MCF 10A (cell line): ENCODE results near the gene ELMO3. TPM values are rescaled to one million over a fixed set of nuclear protein-coding genes. Genes with fewer than 3 reads are reported as not detected.

Experiments used
- BruUV-seq: library from RNA; stranded (reverse); fragments of 400-500 nt; replicated peaks from 2 replicates; lab custom pipeline; 2021; lab: Mats Ljungman, UMichigan
- CTCF ChIA-PET: fragments of 300-600 bp; sonication (Branson Sonifier 250); formaldehyde crosslinking; extraction: SDS; loops from one replicate; lab custom pipeline; 2021; ENCODE audit warnings: antibody characterized with exemption, inconsistent platforms; lab: Yijun Ruan, JAX
- POLR2A ChIA-PET: fragments of 300-600, 350-650 bp; sonication (Branson Sonifier 250); formaldehyde crosslinking; extraction: SDS; loops from one replicate; lab custom pipeline; 2020; ENCODE audit warnings: antibody characterized with exemption, inconsistent platforms; lab: Yijun Ruan, JAX
- DNase-seq: peaks from one replicate; pipeline ENCODE4 v3.0.0-alpha.2; 2018; ENCODE audit not compliant: unreplicated experiment
- H3K27ac Mint-ChIP-seq: one replicate; pipeline ENCODE4 v1.8.0; 2022; ENCODE audit warnings: mild to moderate bottlenecking, low read depth, mixed read lengths; ENCODE audit not compliant: unreplicated experiment
- H3K27me3 Mint-ChIP-seq: one replicate; pipeline ENCODE4 v1.8.0; 2022; ENCODE audit warnings: mixed read lengths; ENCODE audit not compliant: insufficient read depth, unreplicated experiment
- H3K36me3 Mint-ChIP-seq: one replicate; pipeline ENCODE4 v1.8.0; 2022; ENCODE audit warnings: mild to moderate bottlenecking, moderate library complexity, mixed read lengths; ENCODE audit not compliant: insufficient read depth, unreplicated experiment
- H3K4me1 Mint-ChIP-seq: one replicate; pipeline ENCODE4 v1.8.0; 2022; ENCODE audit warnings: mixed read lengths; ENCODE audit not compliant: insufficient read depth, unreplicated experiment
- H3K4me3 Mint-ChIP-seq: one replicate; pipeline ENCODE4 v1.8.0; 2022; ENCODE audit warnings: mild to moderate bottlenecking, moderate library complexity, mixed read lengths; ENCODE audit not compliant: unreplicated experiment
- H3K9me3 Mint-ChIP-seq: one replicate; pipeline ENCODE4 v1.8.0; 2022; ENCODE audit warnings: mixed read lengths; ENCODE audit not compliant: unreplicated experiment
- CTCF ChIP-seq: fragments of 200-600 bp; IDR thresholded peaks from one replicate; pipeline ENCODE4 v1.8.0; 2022; ENCODE audit warnings: antibody characterized with exemption, mild to moderate bottlenecking; ENCODE audit not compliant: unreplicated experiment
- intact Hi-C: fragments of 100-400 bp; cut with micrococcal nuclease; formaldehyde crosslinking; loops from 2 replicates; pipeline ENCODE4 v1.14.1; 2022
- total RNA-seq: library from RNA; stranded (reverse); gene quantifications from 2 replicates; pipeline ENCODE4 v1.2.3, GENCODE V29; 2022

The ELMO3 gene
- total RNA-seq, 1 experiment from 2014 or later, result 12.0 TPM

- BruUV-seq, result no TSS peak
- DNase-seq, result peak; percentile 81
- H3K4me1 Mint-ChIP-seq, result peaks cover 28% of the 10 kb centered on the region
- no peak for TF ChIP-seq CTCF
- peak overlapping the region; percentile 66 for H3K27ac Mint-ChIP-seq
- ChIA-PET CTCF (interaction anchor here (0.5 to 4.4 kb wide), 8 partner anchors 10 to 312 kb away, joined by 3 to 29 read pairs (median 3); partner anchors contain the start of genes ELMO3 and TMEM208), POLR2A (interaction anchor here (0.7 to 9.4 kb wide), 23 partner anchors 9 to 271 kb away, joined by 3 to 87 read pairs (median 5); partner anchors contain the start of genes ELMO3, FBXL8, FHOD1 and NOL3)
- H3K4me3 Mint-ChIP-seq, result peak overlapping the region; percentile 47
- peaks cover 27% of the 10 kb centered on the region for H3K36me3 Mint-ChIP-seq
- no peaks in the 10 kb centered on the region for H3K27me3 Mint-ChIP-seq
- H3K9me3 Mint-ChIP-seq, result no peaks in the 10 kb centered on the region
- intact Hi-C loops, result no loop called here
Measured at GRCh38 chr16:67207249-67208091, 8.5 kb downstream of the ELMO3 start.

- Mint-ChIP-seq H3K36me3 (peaks cover 27% of the 10 kb centered on the region), H3K27ac (peak overlapping the region; percentile 66), H3K4me3 (peak overlapping the region; percentile 47), H3K9me3 (no peaks in the 10 kb centered on the region), H3K4me1 (peaks cover 35% of the 10 kb centered on the region), H3K27me3 (no peaks in the 10 kb centered on the region)
- intact Hi-C loops, result no loop called here
- no peak for DNase-seq
- ChIA-PET CTCF (interaction anchor here (0.5 to 4.4 kb wide), 7 partner anchors 10 to 243 kb away, joined by 3 to 29 read pairs (median 3); partner anchors contain the start of genes ELMO3 and TMEM208), POLR2A (interaction anchor here (0.7 to 9.4 kb wide), 17 partner anchors 10 to 272 kb away, joined by 3 to 87 read pairs (median 4); partner anchors contain the start of genes ELMO3, FBXL8, MATCAP1 and TMEM208)
- no peak for TF ChIP-seq CTCF
- BruUV-seq, result no TSS peak
Measured at GRCh38 chr16:67208154-67208896, 9.4 kb downstream of the ELMO3 start.

GRCh38 chr16:67209565-67209964 is 10.6 kb downstream of the ELMO3 start:
- no TSS peak for BruUV-seq
- no peak for TF ChIP-seq CTCF
- H3K27ac Mint-ChIP-seq, result no peak overlapping the region
- peaks cover 36% of the 10 kb centered on the region for H3K4me1 Mint-ChIP-seq
- CTCF ChIA-PET, result interaction anchor here (0.6 to 4.4 kb wide), 5 partner anchors 9 to 1896 kb away, joined by 3 to 29 read pairs (median 3); partner anchors contain the start of gene ELMO3
- H3K27me3 Mint-ChIP-seq, result no peaks in the 10 kb centered on the region
- no peak overlapping the region for H3K4me3 Mint-ChIP-seq
- H3K9me3 Mint-ChIP-seq, result no peaks in the 10 kb centered on the region
- peaks cover 20% of the 10 kb centered on the region for H3K36me3 Mint-ChIP-seq
- intact Hi-C loops, result no loop called here
- DNase-seq, result no peak
- POLR2A ChIA-PET, result interaction anchor here (1.1 to 9.4 kb wide), 3 partner anchors 17 to 37 kb away, joined by 3 to 87 read pairs (median 4); partner anchors contain the start of genes MATCAP1 and TMEM208
